NCI-H2196 treated with DMSO at 0.1 percent for 48 hours (cell line): ENCODE results near the gene NTRK3.

ENCODE experiments used
- DNase-seq: peaks from one replicate; lab custom pipeline; 2025; ENCODE audit not compliant: unreplicated experiment; lab: John Stamatoyannopoulos, UW

Gene NTRK3

GRCh38 chr15:88126695-88127431 is 129.7 kb downstream of the NTRK3 start:
- no peak for DNase-seq

- DNase-seq: no peak
These were observed 131.0 kb downstream of the NTRK3 start for GRCh38 chr15:88125576-88125975.

- no peak for DNase-seq
These were observed 132.3 kb downstream of the NTRK3 start for GRCh38 chr15:88124199-88124598.

GRCh38 chr15:88121968-88122530 is 134.5 kb downstream of the NTRK3 start:
- DNase-seq: no peak

- DNase-seq: no peak
These were observed 136.5 kb downstream of the NTRK3 start for GRCh38 chr15:88120026-88120425.

GRCh38 chr15:88118741-88119140 is 137.8 kb downstream of the NTRK3 start:
- DNase-seq: no peak

- DNase-seq: no peak
These were observed 138.5 kb downstream of the NTRK3 start for GRCh38 chr15:88118035-88118434.

GRCh38 chr15:88115486-88116152 is 140.9 kb downstream of the NTRK3 start:
- no peak for DNase-seq

GRCh38 chr15:88113613-88114308 is 142.8 kb downstream of the NTRK3 start:
- DNase-seq: no peak

GRCh38 chr15:88108991-88109390 is 147.5 kb downstream of the NTRK3 start:
- DNase-seq: no peak

GRCh38 chr15:88108477-88108876 is 148.1 kb downstream of the NTRK3 start:
- DNase-seq: no peak

- no peak for DNase-seq
These were observed 150.5 kb downstream of the NTRK3 start for GRCh38 chr15:88106074-88106473.

GRCh38 chr15:88104357-88104756 is 152.2 kb downstream of the NTRK3 start:
- no peak for DNase-seq

- no peak for DNase-seq
These were observed 156.4 kb downstream of the NTRK3 start for GRCh38 chr15:88100181-88100580.

- no peak for DNase-seq
These were observed 158.2 kb downstream of the NTRK3 start for GRCh38 chr15:88098361-88098760.

- DNase-seq: no peak
These were observed 165.0 kb downstream of the NTRK3 start for GRCh38 chr15:88091444-88092016.

- no peak for DNase-seq
These were observed 166.0 kb downstream of the NTRK3 start for GRCh38 chr15:88090481-88091011.

- DNase-seq: no peak
These were observed 166.8 kb downstream of the NTRK3 start for GRCh38 chr15:88089731-88090130.

GRCh38 chr15:88089024-88089620 is 167.4 kb downstream of the NTRK3 start:
- DNase-seq: no peak

GRCh38 chr15:88083811-88084760 is 172.5 kb downstream of the NTRK3 start:
- DNase-seq: no peak
